GM21423 (cell line): Measurements from ENCODE around the gene ZNF831.
A peak's percentile ranks its signal among the peaks of the same experiment; 100 is the strongest.

Experiments
- ATAC-seq: cut with Tn5 transposase; IDR thresholded peaks from one replicate; pipeline ENCODE4 v1.9.1; 2021; ENCODE audit warnings: mild to moderate bottlenecking, moderate library complexity; ENCODE audit not compliant: unreplicated experiment

ZNF831 gene

GRCh38 chr20:59207742-59208357 lies 44.2 kb downstream of the ZNF831 start:
- ATAC-seq = no peak

- ATAC-seq = no peak
Observed at GRCh38 chr20:59210186-59210585, 46.6 kb downstream of the ZNF831 start.

GRCh38 chr20:59211208-59211765 lies 47.7 kb downstream of the ZNF831 start:
- no peak for ATAC-seq

GRCh38 chr20:59214073-59214472 lies 50.5 kb downstream of the ZNF831 start:
- no peak for ATAC-seq

GRCh38 chr20:59214606-59215547 lies 51.3 kb downstream of the ZNF831 start:
- ATAC-seq = no peak

- ATAC-seq = no peak
Observed at GRCh38 chr20:59217173-59217572, 53.6 kb downstream of the ZNF831 start.

- no peak for ATAC-seq
Observed at GRCh38 chr20:59217794-59218280, 54.2 kb downstream of the ZNF831 start.

- ATAC-seq = no peak
Observed at GRCh38 chr20:59219211-59219610, 55.6 kb downstream of the ZNF831 start.

GRCh38 chr20:59220161-59220560 lies 56.5 kb downstream of the ZNF831 start:
- no peak for ATAC-seq

- ATAC-seq = no peak
Observed at GRCh38 chr20:59221049-59221706, 57.6 kb downstream of the ZNF831 start.

GRCh38 chr20:59221707-59222252 lies 58.2 kb downstream of the ZNF831 start:
- no peak for ATAC-seq

- peak; percentile 83 for ATAC-seq
Observed at GRCh38 chr20:59222253-59223181, 58.9 kb downstream of the ZNF831 start.

- no peak for ATAC-seq
Observed at GRCh38 chr20:59223182-59223601, 59.6 kb downstream of the ZNF831 start.

GRCh38 chr20:59223750-59224149 lies 60.1 kb downstream of the ZNF831 start:
- no peak for ATAC-seq

GRCh38 chr20:59224236-59224635 lies 60.6 kb downstream of the ZNF831 start:
- no peak for ATAC-seq

GRCh38 chr20:59230385-59230784 lies 66.8 kb downstream of the ZNF831 start:
- no peak for ATAC-seq

GRCh38 chr20:59231124-59231804 lies 67.6 kb downstream of the ZNF831 start:
- no peak for ATAC-seq

GRCh38 chr20:59232618-59233017 lies 69.0 kb downstream of the ZNF831 start:
- ATAC-seq = no peak

- no peak for ATAC-seq
Observed at GRCh38 chr20:59235226-59235625, 71.6 kb downstream of the ZNF831 start.
